Activated CD4-positive, alpha-beta memory T cell treated with anti-CD3 and anti-CD28 coated beads, Interleukin-2, amount 10 ng/mL, durations not matched to agents 7 days and 5 days (primary cell): ENCODE measurements around the gene NOS1AP. TPM values are rescaled to one million over a fixed set of nuclear protein-coding genes. Genes with fewer than 3 reads are reported as not detected.

Source experiments
- CTCF ChIA-PET: fragments of 350-600 bp; sonication (Branson Sonifier 250); formaldehyde crosslinking; loops from one replicate; lab custom pipeline; 2021; ENCODE audit warnings: antibody characterized with exemption, inconsistent platforms; lab: Charles Lee
- POLR2A ChIA-PET: fragments of 350-600 bp; sonication (Branson Sonifier 250); formaldehyde crosslinking; loops from one replicate; lab custom pipeline; 2021; ENCODE audit warnings: antibody characterized with exemption; lab: Charles Lee
- DNase-seq: peaks from one replicate; pipeline ENCODE4 v3.0.0-alpha.2; 2020
- H3K27ac Mint-ChIP-seq: one replicate; pipeline ENCODE4 v1.8.0; 2021; ENCODE audit warnings: mild to moderate bottlenecking, mixed read lengths
- H3K27me3 Mint-ChIP-seq: one replicate; pipeline ENCODE4 v1.8.0; 2021; ENCODE audit warnings: mixed read lengths
- H3K36me3 Mint-ChIP-seq: one replicate; pipeline ENCODE4 v1.8.0; 2021; ENCODE audit warnings: low read depth, mixed read lengths
- H3K4me1 Mint-ChIP-seq: one replicate; pipeline ENCODE4 v1.8.0; 2021; ENCODE audit warnings: mixed read lengths
- H3K4me3 Mint-ChIP-seq: one replicate; pipeline ENCODE4 v1.8.0; 2021; ENCODE audit warnings: mild to moderate bottlenecking, mixed read lengths
- H3K9me3 Mint-ChIP-seq: one replicate; pipeline ENCODE4 v1.8.0; 2021; ENCODE audit warnings: mixed read lengths
- total RNA-seq, 2 experiments: library from RNA; stranded (reverse); gene quantifications; one replicate each; pipeline ENCODE4 v1.2.3, GENCODE V29; 2021

The NOS1AP gene
- total RNA-seq, 2 experiments from 2014 or later = 0.08 TPM; not detected in 1

GRCh38 chr1:162389971-162390370 is 320.5 kb downstream of the NOS1AP start:
- ChIA-PET POLR2A (no interaction called here), CTCF (no interaction called here)
- DNase-seq = no peak
- Mint-ChIP-seq H3K9me3 (no peaks in the 10 kb centered on the region), H3K27ac (no peak overlapping the region), H3K4me3 (no peak overlapping the region), H3K36me3 (no peaks in the 10 kb centered on the region), H3K4me1 (peaks cover 3% of the 10 kb centered on the region), H3K27me3 (peaks cover 17% of the 10 kb centered on the region)

DNA sequence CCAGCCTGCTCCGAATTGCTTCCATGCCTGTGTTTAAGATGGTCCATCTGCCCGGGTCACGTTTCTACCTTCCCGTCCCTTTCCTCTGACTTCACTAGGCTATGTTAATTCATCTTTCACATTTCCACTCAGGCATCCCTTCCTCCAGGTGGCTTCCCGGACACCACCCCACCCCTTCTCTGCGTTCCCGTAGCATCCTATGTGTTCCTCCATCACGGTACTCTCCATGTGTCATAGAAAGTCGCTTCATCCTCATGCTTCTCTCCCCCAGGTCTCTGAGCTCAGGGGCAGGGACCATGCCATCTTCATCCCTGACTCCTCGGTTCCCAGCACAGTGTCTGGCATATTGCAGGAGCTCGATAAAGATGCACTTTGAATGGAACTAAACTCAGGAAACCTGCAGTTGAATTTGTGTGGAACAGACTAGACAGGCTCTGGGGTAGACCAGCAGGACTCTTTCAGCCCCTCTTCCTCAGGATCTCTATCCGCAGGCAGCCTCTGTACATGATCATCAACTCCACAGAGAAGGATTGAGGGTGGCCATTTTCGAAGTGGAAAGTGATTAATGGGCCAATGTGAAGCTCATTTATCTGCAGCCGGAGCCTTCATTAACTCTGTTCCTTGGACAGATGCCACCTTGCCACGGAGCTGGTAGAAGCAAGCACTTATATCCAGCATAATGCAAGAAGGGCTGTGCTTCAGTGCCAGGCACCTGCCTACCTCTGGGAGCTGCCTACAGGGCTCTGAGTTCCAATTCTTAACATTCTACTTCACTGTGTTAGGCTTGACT is 321.1 kb downstream of the NOS1AP start:
- CTCF ChIA-PET = interaction anchor here (1.4 kb wide), 2 partner anchors 9 to 598 kb away, joined by 3 to 5 read pairs; no protein-coding TSS in a partner anchor
- Mint-ChIP-seq H3K9me3 (no peaks in the 10 kb centered on the region), H3K4me3 (no peak overlapping the region), H3K27me3 (peaks cover 17% of the 10 kb centered on the region), H3K36me3 (no peaks in the 10 kb centered on the region), H3K4me1 (peaks cover 3% of the 10 kb centered on the region), H3K27ac (no peak overlapping the region)
- no peak for DNase-seq
- POLR2A ChIA-PET = no interaction called here

- no peak overlapping the region for H3K27ac Mint-ChIP-seq
- peaks cover 3% of the 10 kb centered on the region for H3K4me1 Mint-ChIP-seq
- H3K36me3 Mint-ChIP-seq = no peaks in the 10 kb centered on the region
- H3K27me3 Mint-ChIP-seq = peaks cover 29% of the 10 kb centered on the region
- no peak overlapping the region for H3K4me3 Mint-ChIP-seq
- no peak for DNase-seq
- POLR2A ChIA-PET = no interaction called here
- CTCF ChIA-PET = interaction anchor here (1.1 to 1.4 kb wide), 4 partner anchors 8 to 599 kb away, joined by 3 to 6 read pairs (median 4); no protein-coding TSS in a partner anchor
- H3K9me3 Mint-ChIP-seq = no peaks in the 10 kb centered on the region
Measured at GRCh38 chr1:162391790-162392563, 322.5 kb downstream of the NOS1AP start.

DNA sequence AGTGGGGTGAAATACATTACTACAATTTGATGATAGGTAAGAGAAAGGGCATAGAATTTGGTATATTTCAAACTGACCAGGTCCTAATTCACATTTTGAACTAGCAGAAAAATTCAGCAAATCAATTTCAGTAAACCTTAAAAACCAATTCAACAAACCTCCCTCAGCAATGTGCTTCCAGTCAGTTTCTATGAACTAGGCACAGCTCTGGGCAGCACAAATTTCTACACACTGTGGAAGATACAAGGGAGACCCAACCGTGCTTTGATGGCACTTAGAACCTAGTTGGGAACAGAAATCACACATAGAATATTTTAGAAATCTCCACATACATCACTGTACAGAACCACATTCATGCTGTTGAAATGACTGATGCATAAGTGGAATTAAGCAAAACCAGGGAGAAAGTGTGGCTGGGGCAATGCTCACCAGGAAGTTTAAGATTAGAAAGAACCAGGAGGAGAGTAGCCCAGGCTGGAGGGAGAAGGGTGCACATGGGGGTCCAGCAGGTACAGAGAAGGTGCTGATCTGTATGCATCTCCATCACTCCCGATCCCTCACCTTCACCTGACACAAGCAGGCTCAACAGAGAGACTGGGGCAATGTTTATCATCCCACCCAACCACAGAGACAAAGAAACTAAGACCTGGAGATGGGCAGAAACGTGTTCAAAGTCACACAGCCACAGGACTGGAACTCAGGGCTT is 326.9 kb downstream of the NOS1AP start:
- H3K9me3 Mint-ChIP-seq = no peaks in the 10 kb centered on the region
- CTCF ChIA-PET = no interaction called here
- POLR2A ChIA-PET = no interaction called here
- peaks cover 36% of the 10 kb centered on the region for H3K27me3 Mint-ChIP-seq
- H3K4me3 Mint-ChIP-seq = no peak overlapping the region
- no peaks in the 10 kb centered on the region for H3K36me3 Mint-ChIP-seq
- no peak overlapping the region for H3K27ac Mint-ChIP-seq
- H3K4me1 Mint-ChIP-seq = no peaks in the 10 kb centered on the region
- no peak for DNase-seq

DNA sequence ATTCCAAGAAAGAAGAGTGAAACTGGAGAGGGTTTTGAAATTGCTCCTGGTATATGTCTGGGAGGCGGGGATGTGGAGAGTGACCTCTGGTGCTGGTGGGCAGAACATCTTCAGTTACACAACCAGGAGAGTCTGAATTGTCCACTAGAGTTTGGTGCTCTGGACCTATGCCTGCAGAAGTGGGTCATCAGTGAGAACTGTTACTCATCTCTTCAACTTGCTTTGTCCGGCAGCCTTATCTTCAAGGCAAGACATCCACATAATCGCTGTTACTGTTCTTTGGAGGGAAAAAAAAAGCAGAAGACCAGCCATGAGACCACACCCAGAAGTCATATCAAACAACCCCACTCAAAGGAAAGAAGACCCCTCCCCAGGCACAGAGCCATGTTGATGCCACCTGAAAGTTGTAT is 327.6 kb downstream of the NOS1AP start:
- H3K36me3 Mint-ChIP-seq = no peaks in the 10 kb centered on the region
- ChIA-PET CTCF (no interaction called here), POLR2A (no interaction called here)
- H3K27ac Mint-ChIP-seq = no peak overlapping the region
- H3K9me3 Mint-ChIP-seq = no peaks in the 10 kb centered on the region
- peaks cover 36% of the 10 kb centered on the region for H3K27me3 Mint-ChIP-seq
- H3K4me1 Mint-ChIP-seq = no peaks in the 10 kb centered on the region
- DNase-seq = no peak
- H3K4me3 Mint-ChIP-seq = no peak overlapping the region

DNA sequence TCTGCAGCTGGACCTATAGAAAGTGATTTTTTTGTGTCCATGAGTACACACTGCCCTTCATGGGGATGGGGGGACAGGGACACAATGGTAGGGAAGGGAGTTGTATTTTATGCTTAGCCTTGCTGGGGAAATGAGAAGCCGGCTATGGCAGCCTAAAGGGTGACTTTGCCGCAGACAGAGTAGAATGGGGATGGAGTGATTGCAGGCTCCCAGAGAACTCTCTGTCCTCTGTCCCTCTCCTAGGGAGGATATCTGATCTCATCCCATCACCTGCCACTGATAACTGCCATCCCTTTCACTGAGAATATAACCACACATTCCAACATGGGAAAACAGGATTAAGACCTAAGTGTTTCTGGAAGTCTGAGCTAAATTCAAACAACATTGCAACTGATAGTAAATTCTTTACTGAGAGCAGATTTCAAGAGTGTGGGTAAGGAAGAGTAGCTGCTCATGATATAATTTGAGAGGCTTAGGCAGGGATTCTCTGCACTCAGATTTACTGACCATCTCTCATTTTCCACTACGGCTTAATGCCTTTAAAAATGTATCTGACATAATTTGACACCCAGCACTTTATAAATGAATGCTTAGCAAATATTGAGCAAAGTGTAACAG is 328.6 kb downstream of the NOS1AP start:
- Mint-ChIP-seq H3K4me3 (no peak overlapping the region), H3K9me3 (no peaks in the 10 kb centered on the region)
- CTCF ChIA-PET = no interaction called here

DNA sequence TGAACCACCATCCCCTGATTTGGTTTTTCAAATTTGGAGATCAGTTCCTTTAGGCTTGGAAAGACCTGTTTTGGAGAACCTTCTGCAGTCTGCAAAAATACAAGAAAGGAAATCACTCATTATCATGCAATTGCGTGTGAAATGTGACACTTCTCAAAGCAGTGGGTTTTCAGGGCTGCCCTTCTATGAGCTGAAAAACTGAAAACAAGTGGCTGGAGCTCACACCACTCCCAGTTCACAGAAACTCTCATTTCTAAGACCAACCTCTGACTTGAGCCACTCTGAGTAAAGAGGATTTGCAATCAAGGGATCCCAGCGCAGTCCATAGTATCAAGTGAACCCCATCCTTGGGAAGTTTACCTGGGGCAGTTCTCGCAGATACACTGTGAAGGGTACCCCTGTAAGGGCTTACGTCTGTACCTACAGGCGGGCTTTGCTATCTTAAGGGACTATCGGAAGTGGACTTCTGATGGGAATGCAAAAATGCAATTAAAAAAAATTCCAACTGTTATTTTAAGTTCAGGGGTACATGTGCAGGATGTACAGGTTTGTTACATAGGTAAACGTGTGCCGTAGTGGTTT is 329.6 kb downstream of the NOS1AP start:
- Mint-ChIP-seq H3K27ac (no peak overlapping the region), H3K9me3 (no peaks in the 10 kb centered on the region), H3K4me1 (no peaks in the 10 kb centered on the region), H3K4me3 (no peak overlapping the region), H3K36me3 (no peaks in the 10 kb centered on the region), H3K27me3 (peaks cover 36% of the 10 kb centered on the region)
- POLR2A ChIA-PET = no interaction called here
- CTCF ChIA-PET = interaction anchor here (1.0 to 1.4 kb wide), 2 partner anchors 8 to 343 kb away, joined by 3 to 5 read pairs; no protein-coding TSS in a partner anchor
- no peak for DNase-seq

More for the DNA sequence above, 328.6 kb downstream of the NOS1AP start:
- POLR2A ChIA-PET = no interaction called here
- no peaks in the 10 kb centered on the region for H3K4me1 Mint-ChIP-seq
- no peak overlapping the region for H3K27ac Mint-ChIP-seq
- no peak for DNase-seq
- H3K27me3 Mint-ChIP-seq = peaks cover 36% of the 10 kb centered on the region
- H3K36me3 Mint-ChIP-seq = no peaks in the 10 kb centered on the region

DNA sequence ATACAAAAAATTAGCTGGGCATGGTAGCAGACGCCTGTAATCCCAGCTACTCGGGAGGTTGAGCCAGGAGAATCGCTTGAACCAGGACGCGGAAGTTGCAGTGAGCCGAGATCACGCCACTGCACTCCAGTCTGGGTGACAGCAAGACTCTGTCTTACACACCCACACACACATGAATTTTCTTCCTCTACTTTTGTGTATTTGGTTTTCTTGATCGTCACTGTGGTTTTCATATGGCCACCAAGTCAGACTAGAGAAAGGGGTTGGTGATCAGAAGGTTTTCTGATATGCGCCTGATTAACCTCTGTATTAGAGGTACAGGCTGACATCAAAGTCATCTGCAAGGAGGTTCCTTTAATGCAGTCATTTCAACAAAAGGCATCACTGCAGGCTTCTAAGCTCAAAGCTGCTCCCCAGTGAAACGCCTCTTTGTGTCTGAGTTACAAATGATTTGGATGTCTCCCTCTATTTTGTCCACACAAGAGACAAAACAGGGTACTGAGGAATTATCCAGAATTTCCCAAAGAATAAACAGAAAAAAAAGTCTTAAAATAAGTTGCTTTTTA is 331.4 kb downstream of the NOS1AP start:
- no peaks in the 10 kb centered on the region for H3K9me3 Mint-ChIP-seq
- ChIA-PET CTCF (interaction anchor here (1.2 kb wide), 1 partner anchor 212 kb away, joined by 3 read pairs; no protein-coding TSS in a partner anchor), POLR2A (no interaction called here)
- no peak overlapping the region for H3K27ac Mint-ChIP-seq
- H3K27me3 Mint-ChIP-seq = peaks cover 40% of the 10 kb centered on the region
- no peaks in the 10 kb centered on the region for H3K4me1 Mint-ChIP-seq
- no peak for DNase-seq
- H3K36me3 Mint-ChIP-seq = no peaks in the 10 kb centered on the region
- no peak overlapping the region for H3K4me3 Mint-ChIP-seq

- Mint-ChIP-seq H3K27me3 (peaks cover 18% of the 10 kb centered on the region), H3K4me3 (no peak overlapping the region), H3K4me1 (no peaks in the 10 kb centered on the region), H3K27ac (no peak overlapping the region), H3K36me3 (no peaks in the 10 kb centered on the region), H3K9me3 (no peaks in the 10 kb centered on the region)
- POLR2A ChIA-PET = no interaction called here
- DNase-seq = no peak
- CTCF ChIA-PET = no interaction called here
Measured at GRCh38 chr1:162404550-162405160, 335.2 kb downstream of the NOS1AP start.

DNA sequence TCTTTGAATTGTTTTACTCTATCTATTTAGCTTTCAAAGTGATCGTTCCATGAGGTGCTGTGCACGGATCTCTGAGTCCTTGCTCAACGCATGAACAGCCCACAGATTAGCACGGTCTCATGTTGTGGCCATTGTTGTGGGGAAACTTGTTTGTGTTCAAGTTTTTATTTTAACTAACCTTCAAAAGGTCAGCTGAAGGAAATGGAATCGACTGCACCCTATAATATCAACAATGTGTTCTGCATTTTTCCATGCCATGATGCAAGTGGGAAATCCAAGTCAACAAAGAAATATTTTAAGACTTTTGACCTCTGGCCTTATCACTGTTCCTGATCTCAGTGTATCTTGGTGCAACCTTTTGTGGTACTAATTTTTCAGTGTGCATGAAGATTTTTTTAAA is 336.3 kb downstream of the NOS1AP start:
- H3K9me3 Mint-ChIP-seq = no peaks in the 10 kb centered on the region
- no peaks in the 10 kb centered on the region for H3K4me1 Mint-ChIP-seq
- peaks cover 16% of the 10 kb centered on the region for H3K27me3 Mint-ChIP-seq
- no peaks in the 10 kb centered on the region for H3K36me3 Mint-ChIP-seq
- no peak overlapping the region for H3K4me3 Mint-ChIP-seq
- ChIA-PET CTCF (no interaction called here), POLR2A (no interaction called here)
- H3K27ac Mint-ChIP-seq = no peak overlapping the region
- no peak for DNase-seq

DNA sequence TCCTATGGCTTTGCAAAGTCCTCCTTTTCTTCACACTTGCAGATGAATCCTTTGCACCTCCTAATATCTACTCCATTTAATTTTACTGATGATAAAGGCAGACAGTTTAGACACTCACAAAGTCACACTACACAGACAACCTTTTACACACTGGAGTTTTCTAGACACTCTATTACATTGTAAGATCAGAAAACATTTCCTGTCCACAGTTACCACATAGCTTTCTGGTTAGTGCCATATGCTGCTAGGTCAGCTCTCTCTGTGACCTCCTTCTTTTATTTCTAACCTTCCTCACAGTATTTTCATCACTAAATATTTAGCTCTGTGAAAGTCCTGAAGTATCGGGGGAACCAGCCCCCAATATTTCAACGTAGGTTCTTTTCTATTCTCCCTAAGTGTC is 337.3 kb downstream of the NOS1AP start:
- Mint-ChIP-seq H3K36me3 (no peaks in the 10 kb centered on the region), H3K27me3 (peaks cover 14% of the 10 kb centered on the region), H3K27ac (no peak overlapping the region), H3K9me3 (no peaks in the 10 kb centered on the region), H3K4me1 (no peaks in the 10 kb centered on the region), H3K4me3 (no peak overlapping the region)
- no peak for DNase-seq
- POLR2A ChIA-PET = no interaction called here
- CTCF ChIA-PET = no interaction called here

DNA sequence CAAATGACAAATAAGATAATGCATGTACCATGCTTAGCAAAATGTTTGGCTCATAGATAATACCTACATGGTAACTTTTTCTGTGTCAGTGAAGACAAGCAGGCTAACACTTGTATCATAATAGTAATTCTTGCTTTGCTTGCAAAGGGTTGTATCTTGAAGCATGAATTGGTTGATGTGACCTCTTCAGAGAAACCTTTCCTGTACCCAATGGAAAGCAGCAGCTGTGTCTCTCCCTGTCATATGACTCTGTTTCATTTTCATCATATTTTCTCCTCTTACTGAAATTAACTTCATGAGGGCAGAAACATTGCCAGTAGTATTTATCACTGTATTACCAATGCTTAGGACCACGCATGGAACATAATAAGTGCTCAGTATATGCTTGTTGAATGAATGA is 338.0 kb downstream of the NOS1AP start:
- CTCF ChIA-PET = interaction anchor here (0.9 kb wide), 1 partner anchor 351 kb away, joined by 3 read pairs; no protein-coding TSS in a partner anchor
- H3K4me3 Mint-ChIP-seq = no peak overlapping the region
- H3K4me1 Mint-ChIP-seq = no peaks in the 10 kb centered on the region
- no peak overlapping the region for H3K27ac Mint-ChIP-seq
- H3K27me3 Mint-ChIP-seq = peaks cover 14% of the 10 kb centered on the region
- H3K9me3 Mint-ChIP-seq = no peaks in the 10 kb centered on the region
- no peak for DNase-seq
- H3K36me3 Mint-ChIP-seq = no peaks in the 10 kb centered on the region
- POLR2A ChIA-PET = no interaction called here
